Panc1 (cell line): ENCODE data around the gene HLCS. TPM values are rescaled to one million over a fixed set of nuclear protein-coding genes. Genes with fewer than 3 reads are reported as not detected.

ENCODE experiments used
- ATAC-seq: fragments of 200-7000 bp; cut with Tn5 transposase; 2 replicates; pipeline ENCODE4 v1.9.1; 2020; ENCODE audit warnings: mild to moderate bottlenecking, moderate library complexity
- BruUV-seq: library from RNA; stranded (reverse); fragments of 400-500 nt; replicated peaks from 2 replicates; lab custom pipeline; 2021; lab: Mats Ljungman, UMichigan
- CTCF ChIA-PET: fragments of 300-600 bp; sonication (Branson Sonifier 250); formaldehyde crosslinking; loops from one replicate; lab custom pipeline; 2022; ENCODE audit warnings: antibody characterized with exemption; lab: Charles Lee
- POLR2A ChIA-PET: fragments of 300-600 bp; sonication (Branson Sonifier 250); formaldehyde crosslinking; loops from one replicate; lab custom pipeline; 2022; ENCODE audit warnings: antibody characterized with exemption; lab: Charles Lee
- DNase-seq: peaks from one replicate; pipeline ENCODE4 v3.0.0-alpha.2; 2010; ENCODE audit warnings: low read depth, low spot score
- H3K27ac ChIP-seq: 2 replicates; pipeline ENCODE4 v1.5.1; 2011; ENCODE audit warnings: mild to moderate bottlenecking, low read length, inconsistent platforms
- H3K27me3 ChIP-seq: fragments of 200-500 bp; sonication (Bioruptor generic); 2 replicates; pipeline ENCODE4 v1.6.0; 2014; ENCODE audit warnings: low read length, inconsistent platforms; ENCODE audit not compliant: control insufficient read depth, insufficient read depth
- H3K36me3 ChIP-seq: fragments of 200-500 bp; sonication (Bioruptor generic); 2 replicates; pipeline ENCODE4 v1.5.1; 2014; ENCODE audit warnings: inconsistent platforms, mild to moderate bottlenecking, low read length, moderate library complexity; ENCODE audit not compliant: control insufficient read depth, insufficient read depth
- H3K4me1 ChIP-seq: 2 replicates; pipeline ENCODE4 v1.5.1; 2011; ENCODE audit warnings: inconsistent platforms, mild to moderate bottlenecking, low read length, moderate library complexity; ENCODE audit not compliant: control insufficient read depth, insufficient read depth
- H3K4me3 ChIP-seq, 2 experiments: 2 replicates each; pipeline ENCODE4 v1.5.1; 2011 to 2012; ENCODE audit warnings: low read depth in 2 of 2, low read length in 2 of 2, mild to moderate bottlenecking in 2 of 2, inconsistent platforms in 1 of 2, moderate library complexity in 1 of 2
- H3K9me3 ChIP-seq: fragments of 200-500 bp; sonication (Bioruptor generic); 2 replicates; pipeline ENCODE4 v1.5.1; 2014; ENCODE audit warnings: low read depth, mild to moderate bottlenecking, inconsistent platforms, low read length, moderate library complexity; ENCODE audit not compliant: control insufficient read depth, insufficient read depth
- POLR2AphosphoS5 ChIP-seq: IDR thresholded peaks from 2 replicates; pipeline ENCODE4 v1.6.1; 2012; ENCODE audit warnings: mild to moderate bottlenecking, low read depth, low read length, moderate library complexity
- SIN3A ChIP-seq: IDR thresholded peaks from 2 replicates; pipeline ENCODE4 v1.6.1; 2012; ENCODE audit warnings: low read depth, mild to moderate bottlenecking, low read length, moderate library complexity, borderline replicate concordance; ENCODE audit not compliant: insufficient read depth
- TCF7L2 ChIP-seq: IDR thresholded peaks from 2 replicates; pipeline ENCODE4 v1.6.1; 2011; ENCODE audit warnings: mild to moderate bottlenecking, low read depth, low read length, inconsistent platforms
- in situ Hi-C: cut with HindIII; loops from 2 replicates; pipeline ENCODE4 v1.10.0; 2016; ENCODE audit warnings: low sequenced_read_pairs, low pct_unique_long_range_greater_than_20kb
- intact Hi-C: fragments of 100-400 bp; cut with micrococcal nuclease; formaldehyde crosslinking; loops from one replicate; pipeline ENCODE4 v1.10.0; 2022; ENCODE audit not compliant: unreplicated experiment
- total RNA-seq: library from RNA; stranded (reverse); gene quantifications from one replicate; pipeline ENCODE4 v1.2.1, GENCODE V29; 2021; ENCODE audit not compliant: unreplicated experiment
- TF ChIP-seq, protein P1 (sequence below), 2 experiments: IDR thresholded peaks; 2 replicates each; pipeline ENCODE4 v1.6.1; 2011 to 2012; ENCODE audit warnings: low read depth in 2 of 2, control low read depth in 1 of 2, low read length in 1 of 2, mild to moderate bottlenecking in 1 of 2, moderate library complexity in 1 of 2; ENCODE audit not compliant: insufficient read depth in 1 of 2
- TF ChIP-seq, protein P2 (sequence below): fragments of 450-650 bp; IDR thresholded peaks from 2 replicates; pipeline ENCODE4 v1.5.1; 2017; ENCODE audit warnings: mild to moderate bottlenecking

The HLCS gene
- total RNA-seq, 1 experiment from 2014 or later, result 15.3 TPM

DNA sequence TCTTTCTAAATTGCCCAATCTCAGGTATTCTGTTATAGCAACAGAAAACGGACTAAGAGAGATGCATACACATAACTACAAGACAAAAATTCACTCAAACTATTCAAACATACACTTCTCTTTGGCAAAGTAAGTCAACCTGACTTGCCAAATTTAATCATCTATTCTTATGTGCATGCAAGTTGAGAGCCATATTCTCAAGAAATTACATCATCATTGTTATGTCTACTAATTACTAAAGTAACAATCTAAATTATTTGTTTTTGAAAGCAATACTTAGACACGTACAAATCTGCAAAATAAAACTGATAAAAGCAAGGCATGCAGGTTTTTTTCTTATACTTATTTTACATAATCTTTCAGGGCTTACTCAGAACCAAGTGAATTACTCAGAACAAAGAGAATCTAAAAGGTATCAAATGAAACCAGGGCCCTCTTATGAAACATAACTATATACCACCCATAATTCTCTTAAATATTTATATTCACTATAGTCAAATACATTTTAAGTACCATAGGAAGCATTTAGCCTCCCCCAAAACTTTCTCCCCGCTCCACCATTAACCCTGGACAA is 62.3 kb downstream of the HLCS start:
- DNase-seq, result no peak
- intact Hi-C loops (no loop called here), in situ Hi-C loops (no loop called here)
- Histone ChIP-seq H3K9me3 (no peaks in the 10 kb centered on the region), H3K27me3 (no peaks in the 10 kb centered on the region), H3K4me3 (no peak overlapping the region), H3K27ac (no peak overlapping the region), H3K36me3 (no peaks in the 10 kb centered on the region), H3K4me1 (no peaks in the 10 kb centered on the region)
- no peak for ATAC-seq
- CTCF ChIA-PET, result no interaction called here
- BruUV-seq, result no TSS peak
- POLR2A ChIA-PET, result no interaction called here
- no peak for TF ChIP-seq TCF7L2
- no peak for TF ChIP-seq SIN3A
- TF ChIP-seq, protein P1, sequence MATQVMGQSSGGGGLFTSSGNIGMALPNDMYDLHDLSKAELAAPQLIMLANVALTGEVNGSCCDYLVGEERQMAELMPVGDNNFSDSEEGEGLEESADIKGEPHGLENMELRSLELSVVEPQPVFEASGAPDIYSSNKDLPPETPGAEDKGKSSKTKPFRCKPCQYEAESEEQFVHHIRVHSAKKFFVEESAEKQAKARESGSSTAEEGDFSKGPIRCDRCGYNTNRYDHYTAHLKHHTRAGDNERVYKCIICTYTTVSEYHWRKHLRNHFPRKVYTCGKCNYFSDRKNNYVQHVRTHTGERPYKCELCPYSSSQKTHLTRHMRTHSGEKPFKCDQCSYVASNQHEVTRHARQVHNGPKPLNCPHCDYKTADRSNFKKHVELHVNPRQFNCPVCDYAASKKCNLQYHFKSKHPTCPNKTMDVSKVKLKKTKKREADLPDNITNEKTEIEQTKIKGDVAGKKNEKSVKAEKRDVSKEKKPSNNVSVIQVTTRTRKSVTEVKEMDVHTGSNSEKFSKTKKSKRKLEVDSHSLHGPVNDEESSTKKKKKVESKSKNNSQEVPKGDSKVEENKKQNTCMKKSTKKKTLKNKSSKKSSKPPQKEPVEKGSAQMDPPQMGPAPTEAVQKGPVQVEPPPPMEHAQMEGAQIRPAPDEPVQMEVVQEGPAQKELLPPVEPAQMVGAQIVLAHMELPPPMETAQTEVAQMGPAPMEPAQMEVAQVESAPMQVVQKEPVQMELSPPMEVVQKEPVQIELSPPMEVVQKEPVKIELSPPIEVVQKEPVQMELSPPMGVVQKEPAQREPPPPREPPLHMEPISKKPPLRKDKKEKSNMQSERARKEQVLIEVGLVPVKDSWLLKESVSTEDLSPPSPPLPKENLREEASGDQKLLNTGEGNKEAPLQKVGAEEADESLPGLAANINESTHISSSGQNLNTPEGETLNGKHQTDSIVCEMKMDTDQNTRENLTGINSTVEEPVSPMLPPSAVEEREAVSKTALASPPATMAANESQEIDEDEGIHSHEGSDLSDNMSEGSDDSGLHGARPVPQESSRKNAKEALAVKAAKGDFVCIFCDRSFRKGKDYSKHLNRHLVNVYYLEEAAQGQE (IDR thresholded peaks at IDR 0.05; ENCODE audit: insufficient read depth in 1 of 2, low read depth in 2 of 2, low read length in 1 of 2), result no peak
- no peak for TF ChIP-seq POLR2AphosphoS5

DNA sequence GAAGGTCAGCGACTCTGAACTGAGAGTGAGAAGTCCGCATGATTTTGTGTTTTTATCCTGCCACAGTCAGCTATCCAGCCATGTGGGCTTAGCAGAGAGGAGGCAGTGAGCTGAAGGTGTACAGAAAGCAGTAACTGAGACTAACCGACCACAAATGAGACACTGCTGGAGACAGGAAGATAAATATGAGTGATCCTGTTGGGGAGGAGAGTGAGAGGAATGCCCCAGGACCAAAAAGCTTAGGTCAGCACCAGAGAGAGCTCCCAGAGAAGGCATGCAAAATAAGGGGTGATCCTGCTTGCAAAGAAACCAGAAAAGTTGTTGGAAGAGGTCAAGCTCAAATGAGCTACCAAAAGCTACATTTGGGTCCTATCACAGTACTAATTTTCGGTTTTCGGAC is 63.7 kb downstream of the HLCS start:
- ATAC-seq (no peak), DNase-seq (no peak)
- in situ Hi-C loops (no loop called here), intact Hi-C loops (no loop called here)
- H3K27ac ChIP-seq, result no peak overlapping the region
- BruUV-seq, result no TSS peak
- H3K36me3 ChIP-seq, result no peaks in the 10 kb centered on the region
- TF ChIP-seq POLR2AphosphoS5 (no peak), TCF7L2 (no peak), SIN3A (no peak)
- TF ChIP-seq, protein P1 (IDR thresholded peaks at IDR 0.05; ENCODE audit: insufficient read depth in 1 of 2, low read depth in 2 of 2, low read length in 1 of 2), result no peak
- TF ChIP-seq, protein P2, sequence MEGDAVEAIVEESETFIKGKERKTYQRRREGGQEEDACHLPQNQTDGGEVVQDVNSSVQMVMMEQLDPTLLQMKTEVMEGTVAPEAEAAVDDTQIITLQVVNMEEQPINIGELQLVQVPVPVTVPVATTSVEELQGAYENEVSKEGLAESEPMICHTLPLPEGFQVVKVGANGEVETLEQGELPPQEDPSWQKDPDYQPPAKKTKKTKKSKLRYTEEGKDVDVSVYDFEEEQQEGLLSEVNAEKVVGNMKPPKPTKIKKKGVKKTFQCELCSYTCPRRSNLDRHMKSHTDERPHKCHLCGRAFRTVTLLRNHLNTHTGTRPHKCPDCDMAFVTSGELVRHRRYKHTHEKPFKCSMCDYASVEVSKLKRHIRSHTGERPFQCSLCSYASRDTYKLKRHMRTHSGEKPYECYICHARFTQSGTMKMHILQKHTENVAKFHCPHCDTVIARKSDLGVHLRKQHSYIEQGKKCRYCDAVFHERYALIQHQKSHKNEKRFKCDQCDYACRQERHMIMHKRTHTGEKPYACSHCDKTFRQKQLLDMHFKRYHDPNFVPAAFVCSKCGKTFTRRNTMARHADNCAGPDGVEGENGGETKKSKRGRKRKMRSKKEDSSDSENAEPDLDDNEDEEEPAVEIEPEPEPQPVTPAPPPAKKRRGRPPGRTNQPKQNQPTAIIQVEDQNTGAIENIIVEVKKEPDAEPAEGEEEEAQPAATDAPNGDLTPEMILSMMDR, result no peak
- H3K9me3 ChIP-seq, result no peaks in the 10 kb centered on the region
- ChIA-PET POLR2A (no interaction called here), CTCF (no interaction called here)
- no peaks in the 10 kb centered on the region for H3K4me1 ChIP-seq
- no peaks in the 10 kb centered on the region for H3K27me3 ChIP-seq
- H3K4me3 ChIP-seq, result no peak overlapping the region
